Suprapubic skin (tissue), 4 donors: ENCODE measurements around the gene ZNF782. TPM values are rescaled to one million over a fixed set of nuclear protein-coding genes. Genes with fewer than 3 reads are reported as not detected.

Experiments
- DNase-seq, 2 donors: peaks; one replicate each; pipeline ENCODE4 v3.0.0-alpha.2; 2019; ENCODE audit warnings: low spot score in 2 of 2
- H3K27ac ChIP-seq: fragments of 200-600 bp; sonication (generic); one replicate; pipeline ENCODE4 v1.5.1; 2019
- H3K27me3 ChIP-seq: fragments of 200-600 bp; sonication (generic); one replicate; pipeline ENCODE4 v1.5.1; 2019
- H3K36me3 ChIP-seq: fragments of 200-600 bp; sonication (generic); one replicate; pipeline ENCODE4 v1.5.1; 2019
- H3K4me1 ChIP-seq: fragments of 200-600 bp; sonication (generic); one replicate; pipeline ENCODE4 v1.5.1; 2019
- H3K4me3 ChIP-seq: fragments of 200-600 bp; sonication (generic); one replicate; pipeline ENCODE4 v1.5.1; 2019; ENCODE audit warnings: mild to moderate bottlenecking
- H3K9me3 ChIP-seq: fragments of 200-600 bp; sonication (generic); one replicate; pipeline ENCODE4 v1.5.1; 2019
- CTCF ChIP-seq, 2 donors: fragments of 200-600 bp in 1 of 2; fragments of 450-650 bp in 1 of 2; sonication (generic) in 1 of 2; IDR thresholded peaks; one replicate each; pipeline ENCODE4 v1.5.1; 2016 to 2019; ENCODE audit warnings: antibody characterized with exemption in 2 of 2, mild to moderate bottlenecking in 1 of 2, moderate library complexity in 1 of 2
- EP300 ChIP-seq: sonication (generic); formaldehyde crosslinking; IDR thresholded peaks from one replicate; pipeline ENCODE4 v1.6.1; 2017; ENCODE audit warnings: antibody characterized with exemption
- POLR2A ChIP-seq, 2 donors: fragments of 450-650 bp; IDR thresholded peaks; one replicate each; pipeline ENCODE4 v1.6.1; 2017; ENCODE audit warnings: antibody characterized with exemption in 2 of 2, mild to moderate bottlenecking in 2 of 2, moderate library complexity in 2 of 2
- POLR2AphosphoS5 ChIP-seq, 3 donors: sonication (generic); formaldehyde crosslinking; IDR thresholded peaks; one replicate each; pipeline ENCODE4 v1.6.1; 2017; ENCODE audit warnings: antibody characterized with exemption in 3 of 3
- WGBS: methylation state at CpG from one replicate; pipeline ENCODE4 v1.1.5; 2018; 5-methylcytosine and 5-hydroxymethylcytosine counted together
- total RNA-seq, 4 donors: library from RNA; depleted of rRNA; stranded (reverse); fragments of >200 nt; gene quantifications; one replicate each; pipeline ENCODE4 v1.1.0, GENCODE V29; 2016

The ZNF782 gene
- total RNA-seq, 4 donors from 2014 or later: 7.9 to 27.8 (median 11.9) TPM

- Histone ChIP-seq H3K27ac (no peak overlapping the region), H3K9me3 (peaks cover 17% of the 10 kb centered on the region), H3K36me3 (no peaks in the 10 kb centered on the region), H3K27me3 (no peaks in the 10 kb centered on the region), H3K4me1 (peaks cover 7% of the 10 kb centered on the region), H3K4me3 (no peak overlapping the region)
- no peak for DNase-seq
- TF ChIP-seq POLR2AphosphoS5 (IDR thresholded peaks at IDR 0.05): no peak
- no peak for TF ChIP-seq CTCF (IDR thresholded peaks at IDR 0.05)
- no peak for TF ChIP-seq EP300
- TF ChIP-seq POLR2A (IDR thresholded peaks at IDR 0.05): no peak
Measured at GRCh38 chr9:96782235-96782634, 72.1 kb downstream of the ZNF782 start.

GRCh38 chr9:96781552-96781951, 72.8 kb downstream of the ZNF782 start:
- Histone ChIP-seq H3K4me3 (no peak overlapping the region), H3K27ac (no peak overlapping the region), H3K4me1 (peaks cover 11% of the 10 kb centered on the region), H3K27me3 (no peaks in the 10 kb centered on the region), H3K9me3 (peaks cover 13% of the 10 kb centered on the region), H3K36me3 (no peaks in the 10 kb centered on the region)
- TF ChIP-seq POLR2A (IDR thresholded peaks at IDR 0.05): no peak
- TF ChIP-seq EP300: no peak
- TF ChIP-seq CTCF (IDR thresholded peaks at IDR 0.05): no peak
- no peak for TF ChIP-seq POLR2AphosphoS5 (IDR thresholded peaks at IDR 0.05)
- DNase-seq: no peak
- 78% methylated on average over 3 of the region's 3 CpGs for WGBS

- peak overlapping the region; percentile 73 for H3K4me3 ChIP-seq
Measured at GRCh38 chr9:96779089-96779488, 75.2 kb downstream of the ZNF782 start.

GRCh38 chr9:96777426-96777864, 76.9 kb downstream of the ZNF782 start:
- no peak for DNase-seq
- Histone ChIP-seq H3K27me3 (no peaks in the 10 kb centered on the region), H3K4me1 (peaks cover 11% of the 10 kb centered on the region), H3K4me3 (peak overlapping the region; percentile 73), H3K27ac (peak overlapping the region; percentile 77), H3K9me3 (peaks cover 3% of the 10 kb centered on the region), H3K36me3 (peaks cover 36% of the 10 kb centered on the region)
- TF ChIP-seq CTCF (IDR thresholded peaks at IDR 0.05) (no peak), POLR2A (IDR thresholded peaks at IDR 0.05) (no peak), POLR2AphosphoS5 (IDR thresholded peaks at IDR 0.05) (no peak), EP300 (no peak)
- 4% methylated on average over 20 of the region's 23 CpGs for WGBS

More at GRCh38 chr9:96779089-96779488, 75.2 kb downstream of the ZNF782 start:
- no peak for TF ChIP-seq EP300
- no peak for TF ChIP-seq POLR2AphosphoS5 (IDR thresholded peaks at IDR 0.05)
- TF ChIP-seq POLR2A (IDR thresholded peaks at IDR 0.05): no peak
- TF ChIP-seq CTCF (IDR thresholded peaks at IDR 0.05): no peak
- peaks cover 11% of the 10 kb centered on the region for H3K4me1 ChIP-seq
- H3K9me3 ChIP-seq: peaks cover 6% of the 10 kb centered on the region
- peaks cover 21% of the 10 kb centered on the region for H3K36me3 ChIP-seq
- H3K27ac ChIP-seq: no peak overlapping the region
- DNase-seq: no peak
- no peaks in the 10 kb centered on the region for H3K27me3 ChIP-seq
- 44% methylated on average over 2 of the region's 2 CpGs for WGBS

- no peaks in the 10 kb centered on the region for H3K4me1 ChIP-seq
- H3K27ac ChIP-seq: no peak overlapping the region
- peaks cover 31% of the 10 kb centered on the region for H3K9me3 ChIP-seq
- H3K4me3 ChIP-seq: no peak overlapping the region
- WGBS: 94% methylated on average over 2 of the region's 2 CpGs
- TF ChIP-seq EP300 (no peak), CTCF (IDR thresholded peaks at IDR 0.05) (no peak), POLR2A (IDR thresholded peaks at IDR 0.05) (no peak), POLR2AphosphoS5 (IDR thresholded peaks at IDR 0.05) (no peak)
- H3K36me3 ChIP-seq: peaks cover 89% of the 10 kb centered on the region
- no peaks in the 10 kb centered on the region for H3K27me3 ChIP-seq
- no peak for DNase-seq
Measured at GRCh38 chr9:96771124-96771523, 83.2 kb downstream of the ZNF782 start.
